ENCODE data around the gene RANBP9. TPM values are rescaled to one million over a fixed set of nuclear protein-coding genes. Genes with fewer than 3 reads are reported as not detected.

RANBP9 gene
- polyA plus RNA-seq, 10 donors: 26.8 to 36.7 (median 30.2) TPM

DNA sequence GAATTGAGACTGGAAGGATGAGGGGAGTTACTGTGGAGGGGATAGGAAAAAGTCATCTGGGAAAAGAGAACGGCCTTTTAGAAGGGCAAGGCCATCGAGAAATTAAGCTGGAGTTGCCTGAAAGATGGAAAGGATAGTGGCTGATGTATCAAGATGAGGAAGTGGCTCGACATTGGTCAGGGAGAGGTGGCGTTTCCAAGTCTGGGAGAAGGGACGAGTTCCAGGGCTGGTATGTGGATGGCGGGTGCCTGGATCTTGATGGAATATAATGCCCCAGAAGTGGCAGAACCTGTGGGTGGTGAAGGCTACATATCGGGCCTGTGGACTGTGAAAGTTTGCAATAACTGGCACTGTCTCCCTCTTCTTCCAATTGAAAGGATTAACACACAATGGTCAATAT lies 139.4 kb downstream of the RANBP9 start:
- DNase-seq: no peak

Other genes starting within 250 kb of the RANBP9 start
- 1 to 10 TPM; 2.1 to 7.5 (median 3.5) TPM for gene GFOD1, start 224.2 kb downstream of the RANBP9 start, polyA plus RNA-seq (ENCODE audit: insufficient read length in 10 of 10)
- 10 to 100 TPM in 3 of 10 donors, 1 to 10 TPM in 7; 6.9 to 13.0 (median 9.7) TPM for gene SIRT5, start 137.2 kb downstream of the RANBP9 start, polyA plus RNA-seq (ENCODE audit: insufficient read length in 10 of 10)
- gene NOL7, start 96.5 kb downstream of the RANBP9 start, polyA plus RNA-seq (ENCODE audit: insufficient read length in 10 of 10): 10 to 100 TPM; 59.9 to 74.0 (median 63.8) TPM
- gene MCUR1, start 102.7 kb upstream of the RANBP9 start, polyA plus RNA-seq (ENCODE audit: insufficient read length in 10 of 10): 10 to 100 TPM; 27.0 to 36.6 (median 31.1) TPM
- 1 to 10 TPM in 9 of 10 donors, under 1 TPM in 1; 0.92 to 2.5 (median 1.7) TPM for gene RNF182, start 213.1 kb upstream of the RANBP9 start, polyA plus RNA-seq (ENCODE audit: insufficient read length in 10 of 10)

Data from muscle of back (tissue), 11 donors.